Kidney epithelial cell (primary cell): ENCODE results near the gene CAMTA1. TPM values are rescaled to one million over a fixed set of nuclear protein-coding genes. Genes with fewer than 3 reads are reported as not detected.

Source experiments
- DNase-seq: peaks from one replicate; pipeline ENCODE4 v3.0.0-alpha.2; 2010; ENCODE audit warnings: low read depth
- H3K27me3 ChIP-seq: 2 replicates; pipeline ENCODE4 v1.6.0; 2011; ENCODE audit warnings: low read length; ENCODE audit not compliant: control insufficient read depth, insufficient read depth
- H3K36me3 ChIP-seq: 2 replicates; pipeline ENCODE4 v1.5.1; 2011; ENCODE audit warnings: low read length; ENCODE audit not compliant: control insufficient read depth, insufficient read depth
- H3K4me3 ChIP-seq: 2 replicates; pipeline ENCODE4 v1.5.1; 2011; ENCODE audit warnings: low read depth, mild to moderate bottlenecking, control low read depth, low read length
- CTCF ChIP-seq: IDR thresholded peaks from 2 replicates; pipeline ENCODE4 v1.5.1; 2011; ENCODE audit warnings: mild to moderate bottlenecking, moderate library complexity, low read length, control low read depth, inconsistent platforms; ENCODE audit not compliant: insufficient read depth, poor library complexity, severe bottlenecking
- total RNA-seq: library from RNA; depleted of rRNA; stranded (reverse); fragments of >200 nt; gene quantifications from 2 replicates; pipeline ENCODE4 v1.2.3, GENCODE V29; 2015

The CAMTA1 gene
- total RNA-seq, 1 donor from 2014 or later: 76.5 TPM

DNA sequence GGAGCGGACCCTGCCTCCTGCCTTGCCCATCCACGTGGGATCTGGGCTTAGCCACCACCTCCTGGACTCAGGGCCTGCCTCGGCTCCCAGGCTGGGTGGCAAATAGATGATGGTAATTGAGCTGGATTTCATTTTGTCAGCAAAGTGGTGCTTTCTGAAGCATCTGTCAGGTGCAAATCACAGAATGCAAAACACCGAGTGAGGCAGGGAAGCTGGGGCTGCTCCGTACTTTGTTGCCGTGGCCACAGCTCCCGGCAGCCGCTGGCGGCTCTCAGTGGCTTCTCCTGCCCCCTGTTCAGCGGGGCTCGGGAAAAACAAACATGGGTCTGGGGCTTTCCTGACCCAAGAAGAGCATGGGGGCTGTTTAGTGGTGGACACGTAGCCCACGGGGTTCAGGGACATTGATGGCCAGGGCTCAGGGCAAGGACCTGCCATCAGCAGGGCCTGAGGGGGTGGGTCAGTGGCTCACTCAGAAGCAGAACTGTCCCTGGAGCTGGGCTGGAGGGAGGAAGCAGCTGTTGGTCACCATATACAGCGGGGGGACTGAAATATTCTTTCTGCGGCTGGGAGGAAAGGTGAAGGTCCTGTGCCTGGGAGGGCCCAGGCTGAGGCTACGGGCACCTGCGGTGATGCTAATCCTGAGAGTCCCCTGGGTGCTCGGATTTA lies 855.8 kb downstream of the CAMTA1 start:
- DNase-seq: no peak
- H3K4me3 ChIP-seq: no peak overlapping the region
- no peaks in the 10 kb centered on the region for H3K27me3 ChIP-seq
- H3K36me3 ChIP-seq: no peaks in the 10 kb centered on the region
- no peak for TF ChIP-seq CTCF

GRCh38 chr1:7641587-7642417 lies 856.5 kb downstream of the CAMTA1 start:
- no peaks in the 10 kb centered on the region for H3K36me3 ChIP-seq
- no peaks in the 10 kb centered on the region for H3K27me3 ChIP-seq
- TF ChIP-seq CTCF: peak; percentile 24
- no peak for DNase-seq
- no peak overlapping the region for H3K4me3 ChIP-seq

DNA sequence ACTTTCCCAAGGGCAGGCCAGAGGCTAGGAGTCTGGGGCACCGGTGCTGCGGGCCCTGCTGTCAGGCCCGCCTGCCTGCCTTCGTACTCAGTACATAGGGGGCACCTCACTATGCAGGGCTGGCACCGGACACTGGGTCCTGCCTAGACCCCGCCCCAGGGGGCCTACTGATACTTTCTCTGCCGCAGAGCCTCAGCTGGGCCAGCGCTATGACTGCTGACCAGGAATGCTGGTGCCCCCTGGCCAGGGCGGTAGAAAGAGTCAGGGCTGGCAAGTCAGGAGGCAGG lies 857.1 kb downstream of the CAMTA1 start:
- DNase-seq: no peak
- TF ChIP-seq CTCF: no peak
- Histone ChIP-seq H3K36me3 (no peaks in the 10 kb centered on the region), H3K27me3 (no peaks in the 10 kb centered on the region), H3K4me3 (no peak overlapping the region)

GRCh38 chr1:7642781-7643529 lies 857.7 kb downstream of the CAMTA1 start:
- H3K27me3 ChIP-seq: no peaks in the 10 kb centered on the region
- DNase-seq: peak; percentile 19
- no peak for TF ChIP-seq CTCF
- H3K36me3 ChIP-seq: no peaks in the 10 kb centered on the region
- no peak overlapping the region for H3K4me3 ChIP-seq

DNA sequence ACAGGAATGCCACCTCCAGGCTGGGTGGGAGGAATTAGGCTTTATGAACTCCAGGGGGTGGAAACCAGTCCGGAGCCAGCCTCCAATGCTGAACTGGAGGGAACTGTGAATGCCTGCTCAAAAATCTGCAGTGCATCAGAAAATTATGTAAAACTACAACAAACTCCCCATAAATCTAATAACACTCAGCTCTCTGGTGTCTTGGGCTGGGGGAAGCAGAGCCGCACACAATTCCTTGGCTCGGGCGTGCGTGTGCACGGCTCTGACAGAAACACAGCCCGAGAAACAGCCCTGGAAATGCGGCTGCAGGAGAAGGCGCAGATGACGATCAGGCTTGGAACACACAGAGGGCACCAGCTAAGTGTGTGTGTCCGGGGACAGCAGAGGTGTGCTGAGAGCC lies 858.3 kb downstream of the CAMTA1 start:
- Histone ChIP-seq H3K4me3 (no peak overlapping the region), H3K36me3 (no peaks in the 10 kb centered on the region), H3K27me3 (no peaks in the 10 kb centered on the region)
- DNase-seq: no peak
- TF ChIP-seq CTCF: no peak
